Stimulated activated CD8-positive, alpha-beta memory T cell treated with anti-CD3 and anti-CD28 coated beads, Interleukin-7, amount 100 ng/mL, for 48 hours (primary cell): ENCODE measurements around the gene MAP3K12.

Experiments
- DNase-seq, 2 donors: peaks; one replicate each; pipeline ENCODE4 v3.0.0-alpha.2; 2020; ENCODE audit warnings: low read depth in 1 of 2; ENCODE audit errors: extremely low read depth in 1 of 2

The MAP3K12 gene

GRCh38 chr12:53474077-53474476 is 25.2 kb downstream of the MAP3K12 start:
- no peak for DNase-seq

DNA sequence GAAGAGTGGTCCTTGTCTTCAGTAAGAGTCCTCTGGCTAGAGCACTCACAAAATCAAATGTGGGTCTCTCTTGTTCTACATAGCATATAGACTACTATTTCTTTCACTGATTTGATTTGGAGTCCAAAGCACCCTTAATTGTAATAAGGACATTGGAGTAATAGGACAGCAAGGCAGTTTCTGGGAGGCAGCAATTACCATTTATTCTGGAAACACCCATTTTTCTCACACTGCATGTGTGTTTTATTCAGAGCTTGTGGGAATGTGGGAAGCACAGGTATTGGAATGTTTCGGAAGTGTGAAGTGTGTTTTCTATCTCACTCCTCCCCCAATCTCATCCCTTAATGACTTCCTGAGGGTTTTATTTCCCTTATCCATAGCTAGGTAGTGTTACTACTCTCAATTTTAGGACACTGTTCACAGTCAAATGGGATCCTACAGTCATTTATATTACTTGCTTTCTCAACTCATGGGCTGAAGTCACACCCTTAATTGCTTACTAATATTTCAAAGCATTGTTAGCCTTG is 27.1 kb downstream of the MAP3K12 start:
- DNase-seq: no peak

DNA sequence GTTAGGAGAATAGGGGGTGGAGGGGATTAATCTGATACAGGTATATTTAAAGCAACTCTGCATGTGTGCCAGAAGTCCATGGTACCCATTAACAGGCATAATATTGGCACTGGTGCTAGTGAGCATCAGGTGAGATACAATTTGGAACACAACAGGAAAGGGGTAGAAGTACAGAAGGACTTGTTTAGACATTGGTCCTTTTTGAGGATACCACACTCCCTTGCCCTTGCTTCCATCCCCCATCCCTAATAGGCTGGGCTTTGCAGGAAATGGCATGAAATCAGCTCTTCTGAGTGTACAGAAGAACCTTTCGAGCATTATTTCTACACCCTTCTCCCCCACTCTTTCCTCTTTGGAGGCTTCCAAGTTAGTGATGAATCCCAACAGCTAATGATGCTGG is 31.0 kb downstream of the MAP3K12 start:
- no peak for DNase-seq

GRCh38 chr12:53467880-53468279 is 31.4 kb downstream of the MAP3K12 start:
- no peak for DNase-seq

- no peak for DNase-seq
Observed at GRCh38 chr12:53467082-53467481, 32.2 kb downstream of the MAP3K12 start.

- DNase-seq: no peak
Observed at GRCh38 chr12:53466640-53467039, 32.6 kb downstream of the MAP3K12 start.

DNA sequence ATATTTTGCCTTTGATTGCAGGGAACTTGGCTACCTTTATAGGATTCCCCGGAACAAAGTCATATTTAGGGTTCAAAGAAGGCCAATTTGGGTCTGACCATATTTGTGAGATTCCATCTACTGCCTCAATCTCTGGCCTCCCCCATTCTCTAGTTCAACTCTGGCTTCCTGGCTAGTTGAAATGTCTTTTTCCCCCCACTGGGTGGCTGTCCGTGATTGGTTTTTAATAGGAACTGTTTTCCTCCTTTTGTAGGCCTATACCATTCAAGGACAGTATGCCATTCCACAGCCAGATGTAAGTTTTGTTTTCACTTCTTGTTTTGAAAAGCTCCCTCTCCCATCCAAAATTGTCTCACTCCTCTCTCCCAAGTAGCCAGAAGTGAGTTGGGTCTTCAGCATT is 33.6 kb downstream of the MAP3K12 start:
- DNase-seq: no peak

- no peak for DNase-seq
Observed at GRCh38 chr12:53464685-53465418, 34.4 kb downstream of the MAP3K12 start.

- no peak for DNase-seq
Observed at GRCh38 chr12:53463802-53464560, 35.3 kb downstream of the MAP3K12 start.

DNA sequence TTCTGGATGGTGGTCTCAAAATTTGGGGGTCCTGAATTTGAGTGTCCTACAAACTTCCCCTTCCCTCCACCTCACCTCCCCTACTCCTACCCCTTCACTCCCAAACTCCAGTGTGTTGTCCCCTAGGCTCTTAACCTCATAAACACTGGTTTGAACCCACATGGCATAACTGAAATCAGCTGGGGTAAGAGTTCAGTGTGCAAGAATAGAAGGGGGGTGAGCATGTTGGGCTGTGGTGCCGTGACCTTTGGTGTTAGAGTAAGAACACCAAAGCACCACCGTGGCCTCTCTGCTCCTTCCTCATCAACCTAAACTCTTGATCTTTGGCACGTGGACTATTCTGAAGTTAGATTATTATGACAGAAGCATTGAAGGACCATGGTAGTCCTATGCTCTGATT is 36.3 kb downstream of the MAP3K12 start:
- no peak for DNase-seq

DNA sequence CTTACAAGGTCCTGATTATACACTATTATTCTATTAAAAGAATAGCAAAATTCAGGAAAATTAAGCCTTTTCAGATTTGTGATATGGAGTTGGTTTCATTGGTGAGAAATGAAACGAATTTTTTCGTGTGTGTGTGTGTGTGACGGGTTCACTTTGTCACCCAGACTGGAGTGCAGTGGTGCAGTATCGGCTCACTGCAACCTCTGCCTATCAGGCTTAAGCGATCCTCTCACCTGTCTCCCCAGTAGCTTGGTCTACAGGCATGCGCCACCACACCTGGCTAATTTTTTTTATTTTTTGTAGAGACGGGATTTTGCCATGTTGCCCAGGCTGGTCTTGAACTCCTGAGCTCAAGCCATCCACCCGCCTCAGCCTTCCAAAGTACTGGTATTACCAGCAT is 37.7 kb downstream of the MAP3K12 start:
- no peak for DNase-seq

GRCh38 chr12:53461059-53461458 is 38.2 kb downstream of the MAP3K12 start:
- no peak for DNase-seq

GRCh38 chr12:53459097-53459496 is 40.2 kb downstream of the MAP3K12 start:
- DNase-seq: no peak

DNA sequence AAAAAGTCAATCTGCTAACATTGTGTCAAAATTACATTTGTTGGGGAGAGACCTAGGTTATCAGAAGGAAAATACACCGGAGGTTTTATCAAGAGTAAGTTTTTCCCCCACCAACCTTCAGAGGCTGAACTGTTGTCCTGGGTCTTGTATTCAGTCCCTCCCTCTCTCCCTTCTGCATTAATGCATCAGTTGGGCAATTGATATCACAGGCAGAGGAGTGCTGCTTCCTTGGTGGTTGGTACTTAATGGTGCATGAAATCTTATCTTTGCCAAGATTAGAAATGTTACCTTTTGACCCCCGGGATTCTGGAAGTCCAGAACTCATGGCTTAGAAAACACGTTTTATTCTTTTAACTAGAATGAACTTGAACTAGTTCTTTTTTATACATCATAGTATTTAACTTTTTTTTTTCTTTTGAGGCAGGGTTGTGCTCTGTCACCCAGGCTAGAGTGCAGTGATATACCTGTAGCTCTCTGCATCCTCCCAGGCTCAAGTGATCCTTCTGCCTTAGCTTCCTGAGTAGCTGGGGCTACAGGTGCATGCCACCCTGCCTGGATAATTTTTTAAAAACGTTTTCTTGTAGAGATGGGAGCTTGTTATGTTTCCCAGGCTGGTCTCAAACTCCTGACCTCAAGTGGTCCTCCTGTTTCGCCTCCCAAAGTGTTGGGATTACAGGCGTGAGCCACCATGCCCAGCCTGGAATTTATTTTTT is 42.4 kb downstream of the MAP3K12 start:
- DNase-seq: no peak

- DNase-seq: no peak
Observed at GRCh38 chr12:53454707-53455106, 44.6 kb downstream of the MAP3K12 start.

DNA sequence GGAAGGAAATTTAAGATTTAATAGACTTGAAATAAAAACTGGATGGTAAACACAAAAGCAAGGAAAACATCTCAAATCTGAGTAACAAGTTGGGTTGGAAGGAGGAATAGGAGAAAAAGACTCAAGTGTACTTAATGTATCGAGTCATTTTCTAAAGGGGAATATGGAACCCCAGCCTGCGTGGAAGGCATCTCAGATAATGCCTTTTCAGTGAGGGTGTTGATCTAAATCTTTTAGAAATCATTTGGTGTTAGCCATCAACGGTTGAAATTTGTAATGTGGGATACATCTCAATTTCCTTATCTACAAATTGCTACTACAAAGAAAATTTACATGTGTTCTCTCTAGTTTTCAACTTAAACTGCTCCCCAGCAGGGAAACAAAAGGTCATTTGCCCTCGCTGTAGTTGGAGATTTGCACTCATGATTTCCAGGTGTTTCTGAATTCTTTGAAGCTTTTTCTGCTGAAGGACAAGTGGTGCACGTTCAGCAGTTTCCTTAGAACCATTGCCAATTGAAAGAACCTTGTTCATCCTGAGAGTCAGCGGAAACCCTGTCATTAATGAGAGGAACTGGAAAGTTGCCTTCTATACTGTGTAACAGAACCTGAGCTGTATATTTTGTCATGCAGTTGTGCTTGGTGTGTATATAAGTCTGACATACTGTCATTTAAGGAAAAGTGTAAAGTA is 45.2 kb downstream of the MAP3K12 start:
- no peak for DNase-seq

DNA sequence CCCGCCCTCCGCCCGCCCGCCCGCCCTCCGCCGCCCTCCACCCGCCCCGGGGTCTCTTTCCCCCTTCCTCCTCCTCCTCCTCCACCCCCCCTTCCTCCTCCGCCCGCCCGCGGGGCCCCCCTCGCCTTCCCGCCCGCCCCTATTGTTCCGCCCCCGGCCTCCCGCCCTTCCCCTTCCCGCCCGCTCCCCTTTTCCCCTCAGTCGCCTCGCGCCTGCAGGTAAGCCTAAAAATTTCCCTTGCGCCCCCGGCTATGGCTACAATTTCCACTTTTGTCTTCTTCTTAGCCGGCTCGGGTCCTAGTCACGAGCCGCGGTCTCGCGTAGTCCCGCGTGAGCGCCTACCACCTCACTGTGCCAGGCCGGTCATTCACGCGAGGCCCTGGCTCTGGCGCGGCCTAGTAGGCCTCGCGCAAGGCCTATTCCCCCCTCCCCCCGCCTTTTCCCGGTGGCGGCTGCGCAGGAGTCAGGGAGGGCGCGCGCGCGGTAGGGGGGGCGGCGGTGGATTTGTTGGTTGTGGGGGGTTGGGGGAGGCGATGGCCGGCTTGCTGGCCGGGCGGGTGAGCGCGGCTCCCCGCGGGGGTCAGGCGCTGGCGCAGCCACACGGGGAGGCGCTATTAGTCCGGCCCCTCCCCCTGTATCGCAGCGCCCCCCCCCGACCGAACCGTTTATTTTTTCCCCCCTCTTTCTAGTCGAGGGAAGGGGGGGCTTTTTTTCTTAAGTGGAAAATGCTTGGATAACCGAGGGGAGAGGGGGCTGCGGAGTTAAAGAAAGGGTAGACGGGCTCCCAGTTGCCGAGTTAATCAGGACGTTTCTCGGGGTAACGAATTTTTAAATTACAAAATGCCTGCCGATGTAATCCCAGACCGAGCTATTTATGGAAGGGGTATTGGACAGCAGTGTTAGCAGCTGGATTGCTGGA is 46.8 kb downstream of the MAP3K12 start:
- DNase-seq: peak; percentile 42 to 52

GRCh38 chr12:53451661-53452158 is 47.5 kb downstream of the MAP3K12 start, which contains the start of gene PCBP2:
TSS of gene PCBP2 (plus strand) at chr12:53452102. CDS start at chr12:53454801, 2,699 bp downstream.
- DNase-seq: peak; percentile 96 to 97

- no peak for DNase-seq
Observed at GRCh38 chr12:53450936-53451335, 48.3 kb downstream of the MAP3K12 start.
